CD4-positive, alpha-beta T cell treated with Interleukin-1 beta for 1 hour (primary cell): Measurements from ENCODE around the gene UNK.
"Not testable (repeated sequence)": the region's sequence is repeated elsewhere in the genome, so short reads cannot be mapped to it uniquely, and the experiment has no call there.

Experiments used
- DNase-seq, 2 donors: peaks; one replicate each; pipeline ENCODE4 v3.0.0-alpha.2; 2020 to 2022

UNK gene

GRCh38 chr17:75806822-75807500 is 22.4 kb downstream of the UNK start:
- no peak for DNase-seq

GRCh38 chr17:75807861-75808260 is 23.3 kb downstream of the UNK start:
- DNase-seq: no peak

DNA sequence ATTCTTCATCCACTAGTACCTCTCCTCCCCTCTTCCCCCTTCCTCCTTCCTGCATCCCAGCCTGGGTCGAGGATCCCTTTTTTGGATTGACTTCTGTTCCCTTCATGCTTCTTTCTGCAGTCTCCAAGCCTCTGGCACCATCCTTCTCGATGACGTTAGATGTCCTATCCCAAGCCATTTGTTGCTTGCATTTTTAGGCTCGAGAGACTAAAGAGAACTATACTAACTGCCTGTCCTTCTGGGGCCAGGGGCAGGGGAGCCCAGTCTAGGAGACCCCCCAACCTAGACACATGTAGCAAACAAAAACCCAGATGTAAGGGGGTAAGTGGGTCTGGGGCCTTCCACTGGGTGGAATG is 23.9 kb downstream of the UNK start:
- DNase-seq: no peak

DNA sequence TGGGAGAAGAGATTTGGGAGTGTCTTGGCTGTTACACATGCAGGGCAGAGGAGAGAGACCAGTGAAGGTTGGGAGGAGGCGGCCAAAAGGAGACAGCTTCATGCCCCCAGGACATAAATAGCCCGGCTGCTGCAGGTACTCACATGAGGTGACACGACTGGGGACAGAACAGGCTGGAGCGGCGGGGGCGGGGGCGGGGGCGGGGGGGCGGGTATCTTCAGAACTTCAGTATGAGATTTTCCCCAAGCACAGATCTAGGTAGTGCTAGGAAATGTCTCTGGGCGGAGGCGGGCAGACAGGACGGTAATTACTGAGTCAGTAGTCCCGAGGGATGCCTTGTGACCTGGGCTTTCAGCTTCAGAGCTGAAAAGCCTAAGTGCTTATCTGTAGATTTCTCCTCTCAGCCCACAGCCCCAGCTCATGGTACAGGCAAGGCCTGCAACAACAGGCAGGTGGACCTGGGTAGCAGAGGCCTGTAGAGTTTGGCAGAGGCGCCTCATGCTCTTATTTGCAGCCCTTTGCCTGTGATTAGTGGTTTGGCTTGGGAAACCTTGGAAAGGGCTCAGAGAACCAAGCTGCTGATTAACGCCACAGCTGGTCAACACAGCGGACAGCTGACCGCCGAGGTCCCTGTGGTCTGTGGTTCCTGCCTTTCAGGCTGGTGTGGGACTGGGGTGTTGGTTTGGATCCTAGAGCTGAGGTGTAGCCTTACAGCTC is 24.5 kb downstream of the UNK start:
- no peak for DNase-seq

DNA sequence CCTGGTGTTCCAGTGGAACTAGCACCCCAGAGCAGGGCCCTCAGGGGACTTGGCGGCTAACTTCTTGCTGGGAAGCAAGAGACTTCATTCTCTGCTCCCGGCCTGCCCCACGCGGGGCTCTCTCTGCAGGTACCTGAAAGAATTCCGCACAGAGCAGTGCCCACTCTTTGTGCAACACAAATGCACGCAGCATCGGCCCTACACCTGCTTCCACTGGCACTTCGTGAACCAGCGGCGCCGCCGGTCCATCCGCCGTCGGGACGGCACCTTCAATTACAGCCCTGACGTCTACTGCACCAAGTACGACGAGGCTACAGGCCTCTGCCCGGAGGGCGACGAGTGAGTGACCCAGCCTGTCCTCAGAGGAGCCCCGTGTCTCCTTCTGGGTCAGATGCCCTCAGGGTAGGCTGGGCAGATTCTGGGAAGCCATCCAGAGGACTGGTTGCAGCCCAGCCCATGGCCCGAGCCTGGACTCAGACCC is 25.1 kb downstream of the UNK start:
- no peak for DNase-seq

- DNase-seq: no peak
These were observed 25.6 kb downstream of the UNK start for GRCh38 chr17:75810216-75810615.

DNA sequence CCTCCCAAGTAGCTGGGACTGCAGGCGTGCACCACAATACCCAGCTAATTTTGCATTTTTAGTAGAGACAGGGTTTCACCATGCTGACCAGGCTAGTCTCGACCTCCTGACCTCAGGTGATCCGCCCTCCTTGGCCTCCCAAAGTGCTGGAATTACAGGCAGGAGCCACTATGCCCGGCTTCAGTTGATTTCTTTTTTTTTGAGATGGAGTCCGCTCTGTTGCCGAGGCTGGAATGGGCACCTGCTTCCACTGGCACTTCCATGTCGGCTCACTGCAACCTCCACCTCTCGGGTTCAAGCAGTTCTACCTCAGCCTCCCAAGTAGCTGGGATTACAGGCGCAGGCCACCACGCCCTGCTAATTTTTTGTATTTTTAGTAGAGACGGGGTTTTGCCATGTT is 26.1 kb downstream of the UNK start:
- not testable (repeated sequence) for DNase-seq

- DNase-seq: no peak
These were observed 26.6 kb downstream of the UNK start for GRCh38 chr17:75811174-75811573.

DNA sequence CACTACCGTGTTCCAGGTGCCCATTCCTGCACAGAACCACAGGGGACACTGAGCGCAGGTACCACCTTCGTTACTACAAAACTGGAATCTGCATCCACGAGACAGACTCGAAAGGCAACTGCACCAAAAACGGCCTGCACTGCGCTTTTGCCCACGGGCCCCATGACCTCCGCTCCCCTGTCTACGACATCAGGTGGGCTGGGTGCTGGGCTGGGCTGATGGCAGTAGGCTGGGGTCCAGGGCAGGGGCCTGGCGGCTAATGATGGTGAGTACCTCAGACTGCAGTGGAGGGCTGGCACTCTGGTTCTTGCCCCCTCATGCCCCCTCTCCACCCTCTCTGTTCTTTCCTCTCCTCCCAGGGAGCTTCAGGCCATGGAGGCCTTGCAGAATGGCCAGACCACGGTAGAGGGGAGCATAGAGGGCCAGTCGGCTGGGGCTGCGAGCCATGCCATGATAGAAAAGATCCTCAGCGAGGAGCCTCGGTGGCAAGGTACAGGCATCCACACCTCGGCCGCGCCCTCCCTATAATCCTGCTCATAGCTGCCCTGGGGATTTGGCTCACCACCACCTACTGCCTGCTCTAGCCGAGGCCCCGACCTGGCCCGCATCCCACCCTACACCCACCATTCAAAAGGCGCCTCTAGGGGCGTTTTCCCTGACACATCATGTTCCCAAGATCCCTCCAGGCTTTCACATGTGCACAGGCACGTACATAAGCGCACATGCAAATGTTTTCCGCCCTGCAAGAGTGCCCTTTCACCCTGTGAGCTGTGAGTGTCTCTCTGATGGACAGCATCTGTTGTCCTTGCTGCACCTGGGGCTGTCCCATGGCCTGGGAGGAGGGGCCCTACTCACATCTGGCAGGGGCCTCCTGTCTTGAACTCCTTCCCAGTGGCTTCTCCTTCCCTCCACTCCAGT is 27.7 kb downstream of the UNK start:
- no peak for DNase-seq

- DNase-seq: no peak
These were observed 28.7 kb downstream of the UNK start for GRCh38 chr17:75813081-75814020.

- DNase-seq: no peak
These were observed 29.4 kb downstream of the UNK start for GRCh38 chr17:75814021-75814395.

- DNase-seq: no peak
These were observed 30.3 kb downstream of the UNK start for GRCh38 chr17:75814900-75815373.

DNA sequence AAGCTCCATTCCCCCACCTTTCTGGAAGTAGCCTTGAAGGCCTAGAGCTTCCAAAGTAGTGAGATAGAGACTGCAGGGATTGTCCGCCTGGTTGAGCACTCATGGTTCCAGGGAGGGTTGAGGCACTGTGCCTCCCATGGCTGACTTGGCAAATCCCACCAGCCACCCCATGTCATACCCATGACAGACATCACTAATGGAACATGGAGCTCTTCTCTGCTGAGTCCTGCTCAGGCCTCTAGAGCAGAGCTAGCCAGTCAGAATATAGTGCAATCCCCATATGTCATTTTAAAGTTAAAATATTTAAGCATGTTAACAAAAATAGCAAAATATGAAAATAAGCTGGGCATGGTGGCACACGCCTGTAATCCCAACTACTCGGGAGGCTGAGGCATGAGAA is 30.8 kb downstream of the UNK start:
- DNase-seq: no peak

GRCh38 chr17:75816693-75817092 is 32.1 kb downstream of the UNK start:
- no peak for DNase-seq

GRCh38 chr17:75817571-75817970 is 33.0 kb downstream of the UNK start:
- DNase-seq: no peak

GRCh38 chr17:75818326-75818885 is 33.8 kb downstream of the UNK start:
- no peak for DNase-seq

GRCh38 chr17:75819116-75819515 is 34.5 kb downstream of the UNK start:
- DNase-seq: no peak

DNA sequence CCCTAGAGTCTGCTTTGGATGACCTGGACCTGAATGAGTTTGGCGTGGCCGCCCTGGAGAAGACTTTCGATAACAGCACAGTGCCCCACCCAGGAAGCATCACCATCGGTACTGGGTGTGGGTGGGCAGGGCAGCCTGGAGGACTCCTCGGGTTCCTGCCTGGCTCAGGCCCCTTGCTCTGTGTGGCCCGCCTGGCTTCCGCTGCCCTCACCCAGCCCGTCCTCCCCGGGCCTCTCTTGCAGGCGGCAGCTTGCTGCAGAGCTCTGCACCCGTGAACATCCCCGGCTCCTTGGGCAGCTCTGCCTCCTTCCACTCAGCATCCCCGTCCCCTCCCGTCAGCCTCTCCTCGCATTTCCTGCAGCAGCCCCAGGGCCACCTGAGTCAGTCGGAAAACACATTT is 35.1 kb downstream of the UNK start:
- DNase-seq: no peak

- no peak for DNase-seq
These were observed 35.8 kb downstream of the UNK start for GRCh38 chr17:75820094-75821080.

GRCh38 chr17:75821552-75821951 is 36.9 kb downstream of the UNK start:
- DNase-seq: no peak
